Subcutaneous adipose tissue (tissue), 4 donors: ENCODE measurements around the gene CYBA. TPM values are rescaled to one million over a fixed set of nuclear protein-coding genes. Genes with fewer than 3 reads are reported as not detected.

Experiments
- CTCF ChIP-seq: fragments of 450-650 bp; IDR thresholded peaks from one replicate; pipeline ENCODE4 v1.5.1; 2016; ENCODE audit warnings: low read depth, mild to moderate bottlenecking, control low read depth, antibody characterized with exemption, moderate library complexity
- total RNA-seq, 4 donors: library from RNA; depleted of rRNA; stranded (reverse); fragments of >200 nt; gene quantifications; one replicate each; pipeline ENCODE4 v1.1.0, GENCODE V29; 2016

The CYBA gene
- total RNA-seq, 4 donors from 2014 or later: 78.0 to 495 (median 196) TPM

DNA sequence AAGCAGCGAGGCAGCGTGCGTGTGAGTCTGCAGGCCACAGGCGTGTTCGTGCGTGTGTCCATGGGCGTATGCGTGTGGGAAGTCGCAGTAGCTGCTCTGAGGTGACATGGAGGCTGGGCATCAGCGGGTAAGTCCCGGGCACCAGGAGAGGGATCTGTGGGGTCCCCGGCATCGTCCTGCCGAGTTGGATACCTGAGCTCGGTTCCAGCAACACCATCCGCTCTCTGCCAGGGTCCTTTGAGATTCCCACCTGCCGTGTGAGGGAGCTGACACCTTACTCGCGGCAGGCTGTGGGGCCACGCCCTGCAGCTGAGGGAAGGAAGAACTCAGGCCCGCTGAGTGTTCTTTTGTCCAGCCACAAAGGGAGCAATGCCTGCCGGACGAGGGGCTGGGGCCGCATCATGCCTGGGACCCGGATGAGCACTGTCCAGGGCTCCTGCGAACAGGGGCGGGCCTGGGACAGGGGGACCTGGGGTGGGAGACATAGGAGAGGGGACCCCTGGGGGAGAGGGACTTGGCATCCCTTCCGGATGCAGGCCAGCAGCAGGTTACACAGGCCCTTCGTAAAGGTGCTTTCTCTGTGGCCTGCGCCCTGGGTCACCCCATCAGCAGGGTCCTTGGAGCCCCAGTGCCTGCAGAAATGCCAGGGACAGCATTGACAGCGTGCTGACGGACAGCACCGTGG is 40.4 kb upstream of the CYBA start:
- TF ChIP-seq CTCF: no peak

GRCh38 chr16:88690341-88691128 is 39.7 kb upstream of the CYBA start:
- no peak for TF ChIP-seq CTCF

GRCh38 chr16:88688013-88688778 is 37.3 kb upstream of the CYBA start:
- no peak for TF ChIP-seq CTCF

GRCh38 chr16:88687676-88688012 is 36.8 kb upstream of the CYBA start:
- no peak for TF ChIP-seq CTCF

DNA sequence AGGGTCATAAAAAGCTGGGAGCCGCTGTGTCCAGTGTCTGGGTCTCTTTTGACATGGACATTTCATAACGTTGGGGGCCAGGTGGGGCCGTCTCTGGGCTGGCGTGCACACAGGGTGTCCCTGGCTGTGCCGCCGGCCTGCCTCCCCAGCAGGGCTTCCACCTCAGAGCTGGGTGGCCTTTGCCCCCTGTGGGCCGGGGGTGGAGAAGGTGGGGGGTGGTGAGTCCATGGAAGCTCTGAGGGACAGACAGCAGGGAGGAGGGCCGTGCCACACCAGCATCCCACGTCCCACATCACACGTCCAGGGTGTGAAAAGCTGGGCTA is 36.4 kb upstream of the CYBA start:
- TF ChIP-seq CTCF: no peak

- TF ChIP-seq CTCF: no peak
These were observed 35.8 kb upstream of the CYBA start, which contains the start of gene SNAI3 for GRCh38 chr16:88686439-88687253. SNAI3 (minus strand) TSS chr16:88686507; CDS start chr16:88686406, 101 bp downstream.
